Breast epithelium (tissue), 3 donors: ENCODE measurements around the gene G3BP1.

ENCODE experiments used
- CTCF ChIP-seq, 3 donors: fragments of 450-650 bp; IDR thresholded peaks; one replicate each; pipeline ENCODE4 v1.5.1; 2016 to 2017; ENCODE audit warnings: antibody characterized with exemption in 3 of 3, mild to moderate bottlenecking in 3 of 3, moderate library complexity in 3 of 3
- POLR2A ChIP-seq: fragments of 450-650 bp; IDR thresholded peaks from one replicate; pipeline ENCODE4 v1.6.1; 2016; ENCODE audit warnings: antibody characterized with exemption, mild to moderate bottlenecking, moderate library complexity
- POLR2AphosphoS5 ChIP-seq, 3 donors: sonication (generic); formaldehyde crosslinking; IDR thresholded peaks; one replicate each; pipeline ENCODE4 v1.6.1; 2017; ENCODE audit warnings: antibody characterized with exemption in 3 of 3

- TF ChIP-seq CTCF (IDR thresholded peaks at IDR 0.05) (no peak), POLR2A (no peak), POLR2AphosphoS5 (IDR thresholded peaks at IDR 0.05) (no peak)
Observed at GRCh38 chr5:151781201-151781600, 9.4 kb downstream of the G3BP1 start.
